Liver (tissue), 9 donors: Measurements from ENCODE around the gene ADGRG1. TPM values are rescaled to one million over a fixed set of nuclear protein-coding genes. Genes with fewer than 3 reads are reported as not detected.

Source experiments
- DNase-seq: peaks from one replicate; pipeline ENCODE4 v3.0.0-alpha.2; 2017; ENCODE audit warnings: low spot score
- H3K27ac ChIP-seq, 2 donors: one replicate each; pipeline ENCODE4 v1.7.0; 2013; ENCODE audit warnings: inconsistent platforms in 2 of 2, low read length in 2 of 2, control low read depth in 1 of 2, low read depth in 1 of 2, mild to moderate bottlenecking in 1 of 2
- H3K27me3 ChIP-seq, 4 donors: one replicate each; pipeline versions ENCODE4 v1.6.1 to v1.7.0; 2013; ENCODE audit warnings: low read length in 3 of 4, inconsistent platforms in 1 of 4, mild to moderate bottlenecking in 1 of 4, moderate library complexity in 1 of 4; ENCODE audit not compliant: control insufficient read depth in 4 of 4, insufficient read depth in 4 of 4
- H3K36me3 ChIP-seq, 4 donors: one replicate each; pipeline versions ENCODE4 v1.6.1 to v1.7.0; 2013; ENCODE audit warnings: low read length in 3 of 4, mild to moderate bottlenecking in 3 of 4, low read depth in 1 of 4, moderate library complexity in 1 of 4; ENCODE audit not compliant: control insufficient read depth in 4 of 4, insufficient read depth in 3 of 4
- H3K4me1 ChIP-seq, 4 donors: one replicate each; pipeline versions ENCODE4 v1.6.1 to v1.7.0; 2013; ENCODE audit warnings: low read length in 3 of 4, mild to moderate bottlenecking in 3 of 4, moderate library complexity in 1 of 4; ENCODE audit not compliant: control insufficient read depth in 4 of 4, insufficient read depth in 4 of 4
- H3K4me3 ChIP-seq, 3 donors: one replicate each; pipeline versions ENCODE4 v1.6.1 to v1.7.0; 2013; ENCODE audit warnings: low read length in 3 of 3, control low read depth in 1 of 3, low read depth in 1 of 3, mild to moderate bottlenecking in 1 of 3
- H3K9ac ChIP-seq, 2 donors: one replicate each; pipeline ENCODE4 v1.7.0; 2013; ENCODE audit warnings: low read length in 2 of 2, mild to moderate bottlenecking in 2 of 2, moderate library complexity in 2 of 2, control low read depth in 1 of 2, low read depth in 1 of 2
- H3K9me3 ChIP-seq, 4 donors: one replicate each; pipeline versions ENCODE4 v1.6.1 to v1.7.0; 2013; ENCODE audit warnings: low read length in 3 of 4; ENCODE audit not compliant: control insufficient read depth in 4 of 4
- ATF3 ChIP-seq: IDR thresholded peaks from 2 replicates; pipeline ENCODE4 v1.6.1; 2016; ENCODE audit warnings: antibody characterized with exemption
- CTCF ChIP-seq: fragments of 150-350 bp; IDR thresholded peaks from 2 replicates; pipeline ENCODE4 v1.5.1; 2017; ENCODE audit warnings: improper control_type of control experiment, low read depth, low read length; ENCODE audit not compliant: missing input control
- EGR1 ChIP-seq, 2 donors: IDR thresholded peaks; 2 replicates each; pipeline ENCODE4 v1.6.1; 2016 to 2018; ENCODE audit warnings: antibody characterized with exemption in 2 of 2, low read depth in 2 of 2
- FOXA1 ChIP-seq: IDR thresholded peaks from 2 replicates; pipeline ENCODE4 v1.6.1; 2016; ENCODE audit warnings: antibody characterized with exemption
- FOXA2 ChIP-seq: IDR thresholded peaks from 2 replicates; pipeline ENCODE4 v1.6.1; 2016; ENCODE audit warnings: antibody characterized with exemption
- GABPA ChIP-seq, 2 donors: IDR thresholded peaks in 1 of 2; conservative IDR thresholded peaks in 1 of 2; 2 replicates each; pipeline ENCODE4 v1.6.1; 2016; ENCODE audit warnings: antibody characterized with exemption in 2 of 2, mild to moderate bottlenecking in 1 of 2, moderate library complexity in 1 of 2
- HNF4A ChIP-seq, 2 donors: conservative IDR thresholded peaks; 2 replicates each; pipeline ENCODE4 v1.6.1; 2016; ENCODE audit warnings: antibody characterized with exemption in 2 of 2, mild to moderate bottlenecking in 2 of 2
- HNF4G ChIP-seq: IDR thresholded peaks from 2 replicates; pipeline ENCODE4 v1.6.1; 2016; ENCODE audit warnings: antibody characterized with exemption
- JUND ChIP-seq, 2 donors: IDR thresholded peaks; 2 replicates each; pipeline ENCODE4 v1.6.1; 2016; ENCODE audit warnings: antibody characterized with exemption in 2 of 2
- MAX ChIP-seq: IDR thresholded peaks from 2 replicates; pipeline ENCODE4 v1.6.1; 2016; ENCODE audit warnings: antibody characterized with exemption
- NR2F2 ChIP-seq: IDR thresholded peaks from 2 replicates; pipeline ENCODE4 v1.6.1; 2016; ENCODE audit warnings: antibody characterized with exemption
- RAD21 ChIP-seq, 2 donors: IDR thresholded peaks; 2 replicates each; pipeline ENCODE4 v1.6.1; 2016; ENCODE audit warnings: antibody characterized with exemption in 2 of 2, mild to moderate bottlenecking in 2 of 2
- REST ChIP-seq: IDR thresholded peaks from 2 replicates; pipeline ENCODE4 v1.6.1; 2016; ENCODE audit warnings: antibody characterized with exemption, mild to moderate bottlenecking
- RXRA ChIP-seq, 2 donors: IDR thresholded peaks; 2 replicates each; pipeline ENCODE4 v1.6.1; 2017 to 2018; ENCODE audit warnings: antibody characterized with exemption in 2 of 2, mild to moderate bottlenecking in 1 of 2
- SP1 ChIP-seq: IDR thresholded peaks from 2 replicates; pipeline ENCODE4 v1.6.1; 2018; ENCODE audit warnings: antibody characterized with exemption, mild to moderate bottlenecking
- TAF1 ChIP-seq: conservative IDR thresholded peaks from 2 replicates; pipeline ENCODE4 v1.6.1; 2016; ENCODE audit warnings: antibody characterized with exemption, mild to moderate bottlenecking
- YY1 ChIP-seq: IDR thresholded peaks from 2 replicates; pipeline ENCODE4 v1.6.1; 2016; ENCODE audit warnings: antibody characterized with exemption, mild to moderate bottlenecking
- ZBTB33 ChIP-seq: IDR thresholded peaks from 2 replicates; pipeline ENCODE4 v1.6.1; 2016; ENCODE audit warnings: antibody characterized with exemption
- whole genome bisulfite sequencing: extraction: QIAGEN DNeasy Blood & Tissue Kit; methylation state at CpG from one replicate; pipeline ENCODE4 v1.1.7; 2013; 5-methylcytosine and 5-hydroxymethylcytosine counted together
- polyA plus RNA-seq, 2 donors: library from polyadenylated mRNA; stranded (reverse) in 1 of 2; unstranded in 1 of 2; fragments of 200-250 nt in 1 of 2; fragments of >200 nt in 1 of 2; fragmentation: Nextera tagmentation in 1 of 2; extraction: Ambion mirVana in 1 of 2; gene quantifications; one replicate each; pipeline versions ENCODE4 v1.2.1 to v1.2.3, GENCODE V29; 2013 to 2015
- total RNA-seq, 2 donors: library from RNA; depleted of rRNA; stranded (reverse); fragments of >200 nt; gene quantifications; one replicate each; pipeline ENCODE4 v1.2.3, GENCODE V29; 2014
- donor health status: healthy.
- donor health status: healthy.
- donor health status: healthy.
- donor health status: healthy.
- donor health status: healthy.

The ADGRG1 gene
- total and polyA plus RNA-seq, 4 donors: 1.7 to 3.3 (median 2.0) TPM

GRCh38 chr16:57606847-57607501 lies 21.5 kb upstream of the ADGRG1 start:
- H3K27ac ChIP-seq: peak overlapping the region in 1 of 2 donors; percentile 34
- peak; percentile 46 for DNase-seq
- H3K4me3 ChIP-seq: no peak overlapping the region
- no peak overlapping the region for H3K9ac ChIP-seq
- H3K4me1 ChIP-seq: peaks cover 7 to 16% (median 11%) of the 10 kb centered on the region in 4 donors
- H3K36me3 ChIP-seq: no peaks in the 10 kb centered on the region
- 59% methylated on average over 11 of the region's 11 CpGs for WGBS
- TF ChIP-seq ZBTB33: no peak
- TF ChIP-seq MAX: no peak
- no peak for TF ChIP-seq GABPA (IDR thresholded peaks at IDR 0.05 in 1 of 2, conservative IDR thresholded peaks at IDR 0.05 in 1 of 2)
- TF ChIP-seq JUND (IDR thresholded peaks at IDR 0.05): no peak
- TF ChIP-seq NR2F2: no peak
- TF ChIP-seq CTCF: no peak
- TF ChIP-seq HNF4G: peak; percentile 59
- peak; percentile 49 for TF ChIP-seq YY1
- TF ChIP-seq RXRA (IDR thresholded peaks at IDR 0.05): peak in 1 of 2 donors; percentile 25
- TF ChIP-seq RAD21 (IDR thresholded peaks at IDR 0.05): no peak
- TF ChIP-seq FOXA1: peak; percentile 6
- no peak for TF ChIP-seq ATF3
- TF ChIP-seq HNF4A (conservative IDR thresholded peaks at IDR 0.05): peak; percentile 82 to 84
- TF ChIP-seq TAF1: no peak
- TF ChIP-seq FOXA2: no peak
- TF ChIP-seq EGR1 (IDR thresholded peaks at IDR 0.05; ENCODE audit: low read depth in 2 of 2): no peak
- peak; percentile 19 for TF ChIP-seq REST
- peak; percentile 69 for TF ChIP-seq SP1
- H3K27me3 ChIP-seq: no peaks in the 10 kb centered on the region
- no peaks in the 10 kb centered on the region for H3K9me3 ChIP-seq
